K562 (cell line): Measurements from ENCODE around the gene PFAS. TPM values are rescaled to one million over a fixed set of nuclear protein-coding genes. Genes with fewer than 3 reads are reported as not detected.
A peak's percentile ranks its signal among the peaks of the same experiment; 100 is the strongest.

Source experiments
- AFF4 ChIP-seq: sonication (generic); formaldehyde crosslinking; IDR thresholded peaks from 2 replicates; pipeline ENCODE4 v1.8.0; 2023; ENCODE audit warnings: mild to moderate bottlenecking, missing genetic modification reagents
- ARID3A ChIP-seq: IDR thresholded peaks from 2 replicates; pipeline ENCODE4 v1.6.1; 2012; ENCODE audit warnings: low read depth, low read length, improper control_type of control experiment, borderline replicate concordance
- RBFOX2 ChIP-seq: fragments of 200-400 bp; formaldehyde crosslinking; IDR thresholded peaks from 2 replicates; pipeline ENCODE4 v1.6.1; 2017; ENCODE audit warnings: low read depth, mild to moderate bottlenecking, low read length, moderate library complexity
- RREB1 ChIP-seq: fragments of 250-450 bp; sonication (Bioruptor Pico); IDR thresholded peaks from 2 replicates; pipeline ENCODE4 v1.4.0; 2020
- ZNF184 ChIP-seq: sonication (generic); formaldehyde crosslinking; IDR thresholded peaks from 2 replicates; pipeline ENCODE4 v1.5.0; 2020; ENCODE audit warnings: missing genetic modification reagents
- ZNF407 ChIP-seq: fragments of 450-650 bp; IDR thresholded peaks from 2 replicates; pipeline ENCODE4 v1.6.1; 2016; ENCODE audit warnings: low read depth
- polyA plus RNA-seq, 8 experiments: library from polyadenylated mRNA; depleted of rRNA in 4 of 8; stranded (reverse) in 5 of 8; unstranded in 3 of 8; fragments of >200 nt; fragmentation: Nextera tagmentation in 2 of 8; fragmentation: Illumina TruSeq in 1 of 8; extraction: Ambion mirVana in 2 of 8; extraction: Trizol in 1 of 8; gene quantifications; 2 replicates each; pipeline versions ENCODE4 v1.2.1 to v1.2.3, GENCODE V29; 2011 to 2014; ENCODE audit warnings: inconsistent platforms in 1 of 8, missing spikeins in 1 of 8
- total RNA-seq, 7 experiments: library from RNA; depleted of rRNA in 6 of 7; stranded (reverse); fragments of >200 nt in 6 of 7; fragmentation: Illumina TruSeq in 2 of 7; extraction: Trizol in 2 of 7; gene quantifications; 2 replicates each; pipeline versions ENCODE4 v1.2.1 to v1.2.3, GENCODE V29; 2011 to 2021; ENCODE audit warnings: low replicate concordance in 1 of 7

PFAS gene
- total and polyA plus RNA-seq, 9 of the 15 experiments (the other 6 are each of a cell fraction or from before 2014, with no cell fraction given) = 11.6 to 131 (median 43.9) TPM

GRCh38 chr17:8225813-8226535 lies 23.1 kb upstream of the PFAS start (continued):
- TF ChIP-seq ZNF407 (no peak; the same call in 1 of the 2 replicates), RREB1 (CRISPR knock-in tag) (no peak), AFF4 (CRISPR knock-in tag) (no peak), ZNF184 (CRISPR knock-in tag) (no peak), ARID3A (peak; percentile 75; the same call in 1 of the 2 replicates), RBFOX2 (peak; percentile 19; the same call in 1 of the 2 replicates)
